Liver (tissue), 9 donors: Measurements from ENCODE around the gene ARF5. TPM values are rescaled to one million over a fixed set of nuclear protein-coding genes. Genes with fewer than 3 reads are reported as not detected.

ENCODE experiments used
- DNase-seq: peaks from one replicate; pipeline ENCODE4 v3.0.0-alpha.2; 2017; ENCODE audit warnings: low spot score
- H3K27ac ChIP-seq, 2 donors: one replicate each; pipeline ENCODE4 v1.7.0; 2013; ENCODE audit warnings: inconsistent platforms in 2 of 2, low read length in 2 of 2, control low read depth in 1 of 2, low read depth in 1 of 2, mild to moderate bottlenecking in 1 of 2
- H3K27me3 ChIP-seq, 4 donors: one replicate each; pipeline versions ENCODE4 v1.6.1 to v1.7.0; 2013; ENCODE audit warnings: low read length in 3 of 4, inconsistent platforms in 1 of 4, mild to moderate bottlenecking in 1 of 4, moderate library complexity in 1 of 4; ENCODE audit not compliant: control insufficient read depth in 4 of 4, insufficient read depth in 4 of 4
- H3K36me3 ChIP-seq, 4 donors: one replicate each; pipeline versions ENCODE4 v1.6.1 to v1.7.0; 2013; ENCODE audit warnings: low read length in 3 of 4, mild to moderate bottlenecking in 3 of 4, low read depth in 1 of 4, moderate library complexity in 1 of 4; ENCODE audit not compliant: control insufficient read depth in 4 of 4, insufficient read depth in 3 of 4
- H3K4me1 ChIP-seq, 4 donors: one replicate each; pipeline versions ENCODE4 v1.6.1 to v1.7.0; 2013; ENCODE audit warnings: low read length in 3 of 4, mild to moderate bottlenecking in 3 of 4, moderate library complexity in 1 of 4; ENCODE audit not compliant: control insufficient read depth in 4 of 4, insufficient read depth in 4 of 4
- H3K4me3 ChIP-seq, 3 donors: one replicate each; pipeline versions ENCODE4 v1.6.1 to v1.7.0; 2013; ENCODE audit warnings: low read length in 3 of 3, control low read depth in 1 of 3, low read depth in 1 of 3, mild to moderate bottlenecking in 1 of 3
- H3K9ac ChIP-seq, 2 donors: one replicate each; pipeline ENCODE4 v1.7.0; 2013; ENCODE audit warnings: low read length in 2 of 2, mild to moderate bottlenecking in 2 of 2, moderate library complexity in 2 of 2, control low read depth in 1 of 2, low read depth in 1 of 2
- H3K9me3 ChIP-seq, 4 donors: one replicate each; pipeline versions ENCODE4 v1.6.1 to v1.7.0; 2013; ENCODE audit warnings: low read length in 3 of 4; ENCODE audit not compliant: control insufficient read depth in 4 of 4
- CTCF ChIP-seq: fragments of 150-350 bp; IDR thresholded peaks from 2 replicates; pipeline ENCODE4 v1.5.1; 2017; ENCODE audit warnings: improper control_type of control experiment, low read depth, low read length; ENCODE audit not compliant: missing input control
- EGR1 ChIP-seq, 2 donors: IDR thresholded peaks; 2 replicates each; pipeline ENCODE4 v1.6.1; 2016 to 2018; ENCODE audit warnings: antibody characterized with exemption in 2 of 2, low read depth in 2 of 2
- FOXA1 ChIP-seq: IDR thresholded peaks from 2 replicates; pipeline ENCODE4 v1.6.1; 2016; ENCODE audit warnings: antibody characterized with exemption
- HNF4A ChIP-seq, 2 donors: conservative IDR thresholded peaks; 2 replicates each; pipeline ENCODE4 v1.6.1; 2016; ENCODE audit warnings: antibody characterized with exemption in 2 of 2, mild to moderate bottlenecking in 2 of 2
- HNF4G ChIP-seq: IDR thresholded peaks from 2 replicates; pipeline ENCODE4 v1.6.1; 2016; ENCODE audit warnings: antibody characterized with exemption
- MAX ChIP-seq: IDR thresholded peaks from 2 replicates; pipeline ENCODE4 v1.6.1; 2016; ENCODE audit warnings: antibody characterized with exemption
- NR2F2 ChIP-seq: IDR thresholded peaks from 2 replicates; pipeline ENCODE4 v1.6.1; 2016; ENCODE audit warnings: antibody characterized with exemption
- RAD21 ChIP-seq, 2 donors: IDR thresholded peaks; 2 replicates each; pipeline ENCODE4 v1.6.1; 2016; ENCODE audit warnings: antibody characterized with exemption in 2 of 2, mild to moderate bottlenecking in 2 of 2
- REST ChIP-seq: IDR thresholded peaks from 2 replicates; pipeline ENCODE4 v1.6.1; 2016; ENCODE audit warnings: antibody characterized with exemption, mild to moderate bottlenecking
- RXRA ChIP-seq, 2 donors: IDR thresholded peaks; 2 replicates each; pipeline ENCODE4 v1.6.1; 2017 to 2018; ENCODE audit warnings: antibody characterized with exemption in 2 of 2, mild to moderate bottlenecking in 1 of 2
- SP1 ChIP-seq: IDR thresholded peaks from 2 replicates; pipeline ENCODE4 v1.6.1; 2018; ENCODE audit warnings: antibody characterized with exemption, mild to moderate bottlenecking
- TAF1 ChIP-seq: conservative IDR thresholded peaks from 2 replicates; pipeline ENCODE4 v1.6.1; 2016; ENCODE audit warnings: antibody characterized with exemption, mild to moderate bottlenecking
- YY1 ChIP-seq: IDR thresholded peaks from 2 replicates; pipeline ENCODE4 v1.6.1; 2016; ENCODE audit warnings: antibody characterized with exemption, mild to moderate bottlenecking
- ZBTB33 ChIP-seq: IDR thresholded peaks from 2 replicates; pipeline ENCODE4 v1.6.1; 2016; ENCODE audit warnings: antibody characterized with exemption
- WGBS: extraction: QIAGEN DNeasy Blood & Tissue Kit; methylation state at CpG from one replicate; pipeline ENCODE4 v1.1.7; 2013; 5-methylcytosine and 5-hydroxymethylcytosine counted together
- polyA plus RNA-seq, 2 donors: library from polyadenylated mRNA; stranded (reverse) in 1 of 2; unstranded in 1 of 2; fragments of 200-250 nt in 1 of 2; fragments of >200 nt in 1 of 2; fragmentation: Nextera tagmentation in 1 of 2; extraction: Ambion mirVana in 1 of 2; gene quantifications; one replicate each; pipeline versions ENCODE4 v1.2.1 to v1.2.3, GENCODE V29; 2013 to 2015
- total RNA-seq, 2 donors: library from RNA; depleted of rRNA; stranded (reverse); fragments of >200 nt; gene quantifications; one replicate each; pipeline ENCODE4 v1.2.3, GENCODE V29; 2014
- donor health status: healthy.
- donor health status: healthy.
- donor health status: healthy.
- donor health status: healthy.
- donor health status: healthy.

Gene ARF5
- total and polyA plus RNA-seq, 4 donors = 47.8 to 90.0 (median 55.4) TPM

GRCh38 chr7:127632276-127632910 is 44.2 kb downstream of the ARF5 start:
- H3K4me3 ChIP-seq = no peak overlapping the region
- H3K36me3 ChIP-seq = no peaks in the 10 kb centered on the region
- no peak overlapping the region for H3K9ac ChIP-seq
- no peaks in the 10 kb centered on the region for H3K9me3 ChIP-seq
- no peak for DNase-seq
- H3K27me3 ChIP-seq = no peaks in the 10 kb centered on the region
- WGBS = 83% methylated on average over 7 of the region's 7 CpGs
- H3K4me1 ChIP-seq = peaks cover 0 to 5% (median 3%) of the 10 kb centered on the region in 4 donors
- no peak overlapping the region for H3K27ac ChIP-seq
- TF ChIP-seq RXRA (IDR thresholded peaks at IDR 0.05) (no peak), SP1 (no peak), MAX (no peak), HNF4A (conservative IDR thresholded peaks at IDR 0.05) (no peak), HNF4G (no peak), REST (no peak), CTCF (no peak), FOXA1 (no peak)

GRCh38 chr7:127635659-127636285 is 47.6 kb downstream of the ARF5 start:
- no peak for DNase-seq
- WGBS = 50% methylated on average over 3 of the region's 3 CpGs
- H3K27ac ChIP-seq = no peak overlapping the region
- peaks cover 0 to 5% (median 0%) of the 10 kb centered on the region in 4 donors for H3K4me1 ChIP-seq
- no peak for TF ChIP-seq YY1
- no peaks in the 10 kb centered on the region for H3K36me3 ChIP-seq
- H3K4me3 ChIP-seq = no peak overlapping the region
- H3K27me3 ChIP-seq = no peaks in the 10 kb centered on the region
- H3K9ac ChIP-seq = no peak overlapping the region
- H3K9me3 ChIP-seq = no peaks in the 10 kb centered on the region

GRCh38 chr7:127638197-127638596 is 50.0 kb downstream of the ARF5 start:
- no peak for DNase-seq

More at GRCh38 chr7:127638197-127638596, 50.0 kb downstream of the ARF5 start:
- Histone ChIP-seq H3K4me1 (peaks cover 0 to 5% (median 0%) of the 10 kb centered on the region in 4 donors), H3K27me3 (no peaks in the 10 kb centered on the region), H3K9ac (no peak overlapping the region), H3K27ac (no peak overlapping the region), H3K9me3 (no peaks in the 10 kb centered on the region), H3K36me3 (no peaks in the 10 kb centered on the region), H3K4me3 (no peak overlapping the region)
- TF ChIP-seq HNF4A (conservative IDR thresholded peaks at IDR 0.05) (no peak), NR2F2 (no peak), YY1 (no peak), ZBTB33 (no peak), RAD21 (IDR thresholded peaks at IDR 0.05) (no peak), TAF1 (no peak), EGR1 (IDR thresholded peaks at IDR 0.05; ENCODE audit: low read depth in 2 of 2) (no peak), CTCF (no peak), SP1 (no peak)
